HepG2 (cell line): ENCODE data around the gene ACOT8. TPM values are rescaled to one million over a fixed set of nuclear protein-coding genes. Genes with fewer than 3 reads are reported as not detected.

ENCODE experiments used
- ATAC-seq: fragments of 200-7000 bp; cut with Tn5 transposase; 3 replicates; pipeline ENCODE4 v1.9.1; 2020; ENCODE audit warnings: mild to moderate bottlenecking, moderate library complexity
- BruUV-seq: library from RNA; stranded (reverse); fragments of 400-500 nt; replicated peaks from 2 replicates; lab custom pipeline; 2021; lab: Mats Ljungman, UMichigan
- CTCF ChIA-PET: fragments of 300-600 bp; formaldehyde crosslinking; extraction: SDS; loops from one replicate; lab custom pipeline; 2021; ENCODE audit warnings: low total read pairs, inconsistent platforms, low intra/inter-chr PET ratio; lab: Yijun Ruan, JAX
- POLR2A ChIA-PET: fragments of 350-600 bp; sonication (Branson Sonifier 250); formaldehyde crosslinking; loops from one replicate; lab custom pipeline; 2020; ENCODE audit warnings: antibody characterized with exemption, inconsistent platforms; lab: Yijun Ruan, JAX
- DNase-seq: peaks from one replicate; pipeline ENCODE4 v3.0.0-alpha.2; 2015; ENCODE audit warnings: low spot score
- FAIRE-seq: peaks from 3 replicates; lab custom pipeline; 2011; peaks lifted over from hg19 to GRCh38; lab: Jason Lieb, UNC
- H2AFZ ChIP-seq: one replicate; pipeline ENCODE4 v1.6.1; 2011; ENCODE audit warnings: low read length, inconsistent platforms
- H3K27ac ChIP-seq: fragments of 300-600 bp; 3 replicates; pipeline ENCODE4 v1.8.0; 2011; ENCODE audit warnings: mixed run types, mild to moderate bottlenecking, mixed read lengths, low read length, inconsistent platforms; ENCODE audit not compliant: insufficient read depth; ENCODE audit errors: extremely low read length
- H3K27me3 ChIP-seq, 2 experiments: fragments of 200-600 bp in 1 of 2; 2 replicates in 1 of 2; 3 replicates in 1 of 2; pipeline versions ENCODE4 v1.6.0 to v1.8.0; 2011; ENCODE audit warnings: low read length in 2 of 2, mild to moderate bottlenecking in 2 of 2, moderate library complexity in 2 of 2, inconsistent platforms in 1 of 2; ENCODE audit not compliant: insufficient read depth in 2 of 2, control insufficient read depth in 1 of 2
- H3K36me3 ChIP-seq, 2 experiments: fragments of 200-600 bp in 1 of 2; replicated peaks in 1 of 2; 2 replicates in 1 of 2; 3 replicates in 1 of 2; pipeline versions ENCODE4 v1.5.1 to v1.8.0; 2011; ENCODE audit warnings: low read length in 2 of 2, inconsistent platforms in 1 of 2; ENCODE audit not compliant: insufficient read depth in 2 of 2, control insufficient read depth in 1 of 2
- H3K4me1 ChIP-seq: 2 replicates; pipeline ENCODE4 v1.5.1; 2012; ENCODE audit warnings: low read length, inconsistent platforms; ENCODE audit not compliant: insufficient read depth
- H3K4me2 ChIP-seq: 2 replicates; pipeline ENCODE4 v1.6.0; 2011; ENCODE audit warnings: low read depth, low read length, inconsistent platforms
- H3K4me3 ChIP-seq, 3 experiments: fragments of 200-600 bp in 1 of 3; sonication (generic), shearing (Covaris generic) in 1 of 3; replicated peaks in 1 of 3; 2 replicates each; pipeline ENCODE4 v1.5.1; 2011 to 2016; ENCODE audit warnings: low read length in 3 of 3, inconsistent platforms in 2 of 3, low read depth in 2 of 3, mild to moderate bottlenecking in 2 of 3, control low read depth in 1 of 3, mixed read lengths in 1 of 3; ENCODE audit not compliant: insufficient read depth in 1 of 3
- H3K79me2 ChIP-seq: one replicate; pipeline ENCODE4 v1.6.1; 2011; ENCODE audit warnings: low read length, inconsistent platforms; ENCODE audit not compliant: insufficient read depth
- H3K9ac ChIP-seq: 2 replicates; pipeline ENCODE4 v1.6.0; 2011; ENCODE audit warnings: mild to moderate bottlenecking, low read depth, low read length, inconsistent platforms; ENCODE audit not compliant: insufficient read depth
- H3K9me3 ChIP-seq: 2 replicates; pipeline ENCODE4 v1.5.1; 2012; ENCODE audit warnings: mild to moderate bottlenecking, low read length
- H4K20me1 ChIP-seq: 2 replicates; pipeline ENCODE4 v1.6.0; 2011; ENCODE audit warnings: inconsistent platforms, mild to moderate bottlenecking, low read length, moderate library complexity; ENCODE audit not compliant: insufficient read depth
- ISL2 ChIP-seq: sonication (generic); formaldehyde crosslinking; IDR thresholded peaks from 2 replicates; pipeline ENCODE4 v1.5.0; 2020; ENCODE audit warnings: missing genetic modification reagents
- MIER2 ChIP-seq: IDR thresholded peaks from 2 replicates; pipeline ENCODE4 v1.6.1; 2016; ENCODE audit warnings: missing biosample characterization, missing genetic modification reagents
- MXI1 ChIP-seq: IDR thresholded peaks from 3 replicates; pipeline ENCODE4 v1.6.1; 2012; ENCODE audit warnings: low read depth, low read length, inconsistent platforms, borderline replicate concordance
- ZNF7 ChIP-seq: IDR thresholded peaks from 2 replicates; pipeline ENCODE4 v1.6.1; 2016; ENCODE audit warnings: missing biosample characterization, missing genetic modification reagents
- ZNF768 ChIP-seq: sonication (generic); formaldehyde crosslinking; IDR thresholded peaks from 2 replicates; pipeline ENCODE4 v1.4.0; 2020; ENCODE audit warnings: missing genetic modification reagents
- WGBS: methylation state at CpG from one replicate; pipeline ENCODE4 v1.1.6; 2017; ENCODE audit warnings: low lambda C conversion rate; 5-methylcytosine and 5-hydroxymethylcytosine counted together
- in situ Hi-C: cut with HindIII; loops from 2 replicates; pipeline ENCODE4 v1.10.0; 2017; ENCODE audit warnings: low pct_unique_long_range_greater_than_20kb; ENCODE audit not compliant: extremely low pct_ligation_motif_present
- intact Hi-C: fragments of 100-400 bp; cut with micrococcal nuclease; formaldehyde crosslinking; loops from one replicate; pipeline ENCODE4 v1.10.0; 2022; ENCODE audit not compliant: unreplicated experiment
- polyA plus RNA-seq, 8 experiments: library from polyadenylated mRNA; depleted of rRNA in 3 of 8; stranded (reverse) in 7 of 8; unstranded in 1 of 8; fragments of >200 nt; fragmentation: Illumina TruSeq in 4 of 8; extraction: Trizol in 4 of 8; gene quantifications; 2 replicates each; pipeline versions ENCODE4 v1.2.1 to v1.2.3, GENCODE V29; 2011 to 2016; ENCODE audit warnings: low read depth in 4 of 8, missing spikeins in 1 of 8, mixed read lengths in 1 of 8; ENCODE audit not compliant: insufficient read depth in 1 of 8
- total RNA-seq, 5 experiments: library from RNA; depleted of rRNA; stranded (reverse); fragments of >200 nt; fragmentation: Illumina TruSeq; extraction: Trizol; gene quantifications; 2 replicates each; pipeline ENCODE4 v1.2.3, GENCODE V29; 2016; ENCODE audit warnings: low read depth in 1 of 5
- TF ChIP-seq, protein P1 (sequence below), 2 experiments: sonication (generic) in 1 of 2; formaldehyde crosslinking in 1 of 2; IDR thresholded peaks; 2 replicates each; pipeline versions ENCODE4 v1.4.0 to v1.6.1; 2018 to 2020; ENCODE audit warnings: missing genetic modification reagents in 2 of 2, borderline replicate concordance in 1 of 2, low read depth in 1 of 2, mild to moderate bottlenecking in 1 of 2, missing biosample characterization in 1 of 2
- TF ChIP-seq, protein P2 (sequence below): sonication (generic); formaldehyde crosslinking; IDR thresholded peaks from 2 replicates; pipeline ENCODE4 v1.4.0; 2020; ENCODE audit warnings: missing genetic modification reagents
- TF ChIP-seq, protein P3 (sequence below): sonication (generic); formaldehyde crosslinking; IDR thresholded peaks from 2 replicates; pipeline ENCODE4 v1.9.0; 2021; ENCODE audit warnings: missing genetic modification reagents, mild to moderate bottlenecking, borderline replicate concordance
- TF ChIP-seq, protein P4 (sequence below): IDR thresholded peaks from 2 replicates; pipeline ENCODE4 v1.4.0; 2020; ENCODE audit warnings: mild to moderate bottlenecking, missing genetic modification reagents

ACOT8 gene
- total and polyA plus RNA-seq, 2 of the 13 experiments (the other 11 are each of a cell fraction or from before 2014, with no cell fraction given): 31.4 to 45.5 TPM

DNA sequence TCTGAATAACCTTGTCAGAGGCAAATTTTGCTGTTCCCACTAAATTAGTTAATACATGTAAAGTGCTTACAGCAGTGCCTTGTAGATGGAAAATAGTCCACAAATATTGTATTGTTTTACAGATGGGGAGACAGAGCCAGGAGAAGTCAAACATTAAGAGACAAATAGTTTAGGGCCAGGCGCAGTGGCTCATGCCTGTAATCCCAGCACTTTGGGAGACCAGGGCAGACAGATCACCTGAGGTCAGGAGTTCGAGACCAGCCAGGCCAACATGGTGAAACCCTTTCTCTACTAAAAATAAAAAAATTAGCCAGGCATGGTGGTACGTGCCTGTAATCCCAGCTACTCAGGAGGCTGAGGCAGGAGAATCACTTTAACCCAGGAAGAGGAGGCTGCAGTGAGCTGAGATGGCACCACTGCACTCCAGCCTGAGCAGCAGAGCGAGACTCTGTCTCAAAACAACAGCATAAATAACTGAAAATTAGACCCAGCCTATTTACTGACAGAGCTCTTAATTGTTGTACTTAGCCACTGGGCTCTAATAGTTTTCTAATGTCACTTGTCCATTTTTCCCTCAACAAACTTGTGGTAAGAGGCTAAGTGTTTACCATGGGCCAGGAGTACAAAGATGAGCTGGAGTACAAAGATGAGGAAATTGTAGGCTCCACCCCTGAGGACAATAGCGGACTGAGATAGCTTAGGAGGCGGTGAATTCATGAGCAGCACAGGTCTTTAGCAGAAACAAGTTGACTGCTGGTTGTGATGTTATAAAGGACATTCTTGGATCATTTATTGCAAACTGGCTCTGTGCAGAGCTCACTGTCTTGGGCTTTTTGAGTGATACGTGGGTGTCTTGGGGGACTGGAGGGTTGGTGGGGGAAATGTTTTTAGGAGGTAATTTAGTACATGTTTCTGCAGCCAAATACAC lies 6.6 kb upstream of the ACOT8 start:
- WGBS: 17% methylated on average over 7 of the region's 7 CpGs
- H3K27me3 ChIP-seq: no peaks in the 10 kb centered on the region
- DNase-seq (peak; percentile 97), FAIRE-seq (peak; percentile 85), ATAC-seq (peak; percentile 98)
- H3K36me3 ChIP-seq: no peaks in the 10 kb centered on the region
- intact Hi-C loops: no loop called here
- POLR2A ChIA-PET: interaction anchor here (0.7 to 5.8 kb wide), 22 partner anchors 9 to 107 kb away, joined by 3 to 53 read pairs (median 4); partner anchors contain the start of genes CTSA, DNTTIP1, NEURL2 and PCIF1
- peak overlapping the region; percentile 57 for H3K4me2 ChIP-seq
- no peaks in the 10 kb centered on the region for H3K9me3 ChIP-seq
- CTCF ChIA-PET: no interaction called here
- H2AFZ ChIP-seq: no peak overlapping the region
- no peak overlapping the region for H3K9ac ChIP-seq
- BruUV-seq: no TSS peak
- H3K4me1 ChIP-seq: peaks cover 92% of the 10 kb centered on the region
- H4K20me1 ChIP-seq: no peaks in the 10 kb centered on the region
- 0 out of 6 replicates have a peak overlapping the region, but pooled peaks of 1 of the 3 experiments have one; percentile 8 for H3K4me3 ChIP-seq
- in situ Hi-C loops: no loop called here
- H3K27ac ChIP-seq: peak overlapping the region; percentile 63
- H3K79me2 ChIP-seq: no peaks in the 10 kb centered on the region
- TF ChIP-seq, protein P1, sequence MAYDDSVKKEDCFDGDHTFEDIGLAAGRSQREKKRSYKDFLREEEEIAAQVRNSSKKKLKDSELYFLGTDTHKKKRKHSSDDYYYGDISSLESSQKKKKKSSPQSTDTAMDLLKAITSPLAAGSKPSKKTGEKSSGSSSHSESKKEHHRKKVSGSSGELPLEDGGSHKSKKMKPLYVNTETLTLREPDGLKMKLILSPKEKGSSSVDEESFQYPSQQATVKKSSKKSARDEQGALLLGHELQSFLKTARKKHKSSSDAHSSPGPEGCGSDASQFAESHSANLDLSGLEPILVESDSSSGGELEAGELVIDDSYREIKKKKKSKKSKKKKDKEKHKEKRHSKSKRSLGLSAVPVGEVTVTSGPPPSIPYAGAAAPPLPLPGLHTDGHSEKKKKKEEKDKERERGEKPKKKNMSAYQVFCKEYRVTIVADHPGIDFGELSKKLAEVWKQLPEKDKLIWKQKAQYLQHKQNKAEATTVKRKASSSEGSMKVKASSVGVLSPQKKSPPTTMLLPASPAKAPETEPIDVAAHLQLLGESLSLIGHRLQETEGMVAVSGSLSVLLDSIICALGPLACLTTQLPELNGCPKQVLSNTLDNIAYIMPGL (CRISPR knock-in tag; IDR thresholded peaks at IDR 0.05; ENCODE audit: borderline replicate concordance in 1 of 2, low read depth in 1 of 2): no peak
- TF ChIP-seq, protein P2, sequence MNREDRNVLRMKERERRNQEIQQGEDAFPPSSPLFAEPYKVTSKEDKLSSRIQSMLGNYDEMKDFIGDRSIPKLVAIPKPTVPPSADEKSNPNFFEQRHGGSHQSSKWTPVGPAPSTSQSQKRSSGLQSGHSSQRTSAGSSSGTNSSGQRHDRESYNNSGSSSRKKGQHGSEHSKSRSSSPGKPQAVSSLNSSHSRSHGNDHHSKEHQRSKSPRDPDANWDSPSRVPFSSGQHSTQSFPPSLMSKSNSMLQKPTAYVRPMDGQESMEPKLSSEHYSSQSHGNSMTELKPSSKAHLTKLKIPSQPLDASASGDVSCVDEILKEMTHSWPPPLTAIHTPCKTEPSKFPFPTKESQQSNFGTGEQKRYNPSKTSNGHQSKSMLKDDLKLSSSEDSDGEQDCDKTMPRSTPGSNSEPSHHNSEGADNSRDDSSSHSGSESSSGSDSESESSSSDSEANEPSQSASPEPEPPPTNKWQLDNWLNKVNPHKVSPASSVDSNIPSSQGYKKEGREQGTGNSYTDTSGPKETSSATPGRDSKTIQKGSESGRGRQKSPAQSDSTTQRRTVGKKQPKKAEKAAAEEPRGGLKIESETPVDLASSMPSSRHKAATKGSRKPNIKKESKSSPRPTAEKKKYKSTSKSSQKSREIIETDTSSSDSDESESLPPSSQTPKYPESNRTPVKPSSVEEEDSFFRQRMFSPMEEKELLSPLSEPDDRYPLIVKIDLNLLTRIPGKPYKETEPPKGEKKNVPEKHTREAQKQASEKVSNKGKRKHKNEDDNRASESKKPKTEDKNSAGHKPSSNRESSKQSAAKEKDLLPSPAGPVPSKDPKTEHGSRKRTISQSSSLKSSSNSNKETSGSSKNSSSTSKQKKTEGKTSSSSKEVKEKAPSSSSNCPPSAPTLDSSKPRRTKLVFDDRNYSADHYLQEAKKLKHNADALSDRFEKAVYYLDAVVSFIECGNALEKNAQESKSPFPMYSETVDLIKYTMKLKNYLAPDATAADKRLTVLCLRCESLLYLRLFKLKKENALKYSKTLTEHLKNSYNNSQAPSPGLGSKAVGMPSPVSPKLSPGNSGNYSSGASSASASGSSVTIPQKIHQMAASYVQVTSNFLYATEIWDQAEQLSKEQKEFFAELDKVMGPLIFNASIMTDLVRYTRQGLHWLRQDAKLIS: no peak
- TF ChIP-seq MXI1 (peak; percentile 62; the same call in 1 of the 3 replicates), ZNF7 (peak; percentile 68), ISL2 (CRISPR knock-in tag) (no peak), ZNF768 (no peak), MIER2 (CRISPR knock-in tag) (no peak; the same call in 1 of the 2 replicates)
- TF ChIP-seq, protein P3, sequence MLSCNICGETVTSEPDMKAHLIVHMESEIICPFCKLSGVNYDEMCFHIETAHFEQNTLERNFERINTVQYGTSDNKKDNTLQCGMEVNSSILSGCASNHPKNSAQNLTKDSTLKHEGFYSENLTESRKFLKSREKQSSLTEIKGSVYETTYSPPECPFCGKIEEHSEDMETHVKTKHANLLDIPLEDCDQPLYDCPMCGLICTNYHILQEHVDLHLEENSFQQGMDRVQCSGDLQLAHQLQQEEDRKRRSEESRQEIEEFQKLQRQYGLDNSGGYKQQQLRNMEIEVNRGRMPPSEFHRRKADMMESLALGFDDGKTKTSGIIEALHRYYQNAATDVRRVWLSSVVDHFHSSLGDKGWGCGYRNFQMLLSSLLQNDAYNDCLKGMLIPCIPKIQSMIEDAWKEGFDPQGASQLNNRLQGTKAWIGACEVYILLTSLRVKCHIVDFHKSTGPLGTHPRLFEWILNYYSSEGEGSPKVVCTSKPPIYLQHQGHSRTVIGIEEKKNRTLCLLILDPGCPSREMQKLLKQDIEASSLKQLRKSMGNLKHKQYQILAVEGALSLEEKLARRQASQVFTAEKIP (CRISPR knock-in tag): no peak
- TF ChIP-seq, protein P4, sequence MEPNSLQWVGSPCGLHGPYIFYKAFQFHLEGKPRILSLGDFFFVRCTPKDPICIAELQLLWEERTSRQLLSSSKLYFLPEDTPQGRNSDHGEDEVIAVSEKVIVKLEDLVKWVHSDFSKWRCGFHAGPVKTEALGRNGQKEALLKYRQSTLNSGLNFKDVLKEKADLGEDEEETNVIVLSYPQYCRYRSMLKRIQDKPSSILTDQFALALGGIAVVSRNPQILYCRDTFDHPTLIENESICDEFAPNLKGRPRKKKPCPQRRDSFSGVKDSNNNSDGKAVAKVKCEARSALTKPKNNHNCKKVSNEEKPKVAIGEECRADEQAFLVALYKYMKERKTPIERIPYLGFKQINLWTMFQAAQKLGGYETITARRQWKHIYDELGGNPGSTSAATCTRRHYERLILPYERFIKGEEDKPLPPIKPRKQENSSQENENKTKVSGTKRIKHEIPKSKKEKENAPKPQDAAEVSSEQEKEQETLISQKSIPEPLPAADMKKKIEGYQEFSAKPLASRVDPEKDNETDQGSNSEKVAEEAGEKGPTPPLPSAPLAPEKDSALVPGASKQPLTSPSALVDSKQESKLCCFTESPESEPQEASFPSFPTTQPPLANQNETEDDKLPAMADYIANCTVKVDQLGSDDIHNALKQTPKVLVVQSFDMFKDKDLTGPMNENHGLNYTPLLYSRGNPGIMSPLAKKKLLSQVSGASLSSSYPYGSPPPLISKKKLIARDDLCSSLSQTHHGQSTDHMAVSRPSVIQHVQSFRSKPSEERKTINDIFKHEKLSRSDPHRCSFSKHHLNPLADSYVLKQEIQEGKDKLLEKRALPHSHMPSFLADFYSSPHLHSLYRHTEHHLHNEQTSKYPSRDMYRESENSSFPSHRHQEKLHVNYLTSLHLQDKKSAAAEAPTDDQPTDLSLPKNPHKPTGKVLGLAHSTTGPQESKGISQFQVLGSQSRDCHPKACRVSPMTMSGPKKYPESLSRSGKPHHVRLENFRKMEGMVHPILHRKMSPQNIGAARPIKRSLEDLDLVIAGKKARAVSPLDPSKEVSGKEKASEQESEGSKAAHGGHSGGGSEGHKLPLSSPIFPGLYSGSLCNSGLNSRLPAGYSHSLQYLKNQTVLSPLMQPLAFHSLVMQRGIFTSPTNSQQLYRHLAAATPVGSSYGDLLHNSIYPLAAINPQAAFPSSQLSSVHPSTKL: peak; percentile 87
